ENCODE data around the gene CMSS1. TPM values are rescaled to one million over a fixed set of nuclear protein-coding genes. Genes with fewer than 3 reads are reported as not detected.

CMSS1 gene
- total RNA-seq, 4 donors from 2014 or later: 23.2 to 89.5 (median 67.6) TPM

GRCh38 chr3:99911433-99911832 is 93.8 kb downstream of the CMSS1 start:
- no peaks in the 10 kb centered on the region for H3K9me3 ChIP-seq
- H3K27ac ChIP-seq: peak overlapping the region; percentile 24 to 77 (median 47)
- DNase-seq (no peak), ATAC-seq (peak in 1 of 2 donors; percentile 9)
- H3K36me3 ChIP-seq: no peaks in the 10 kb centered on the region
- in situ Hi-C loops (cut with MboI; ENCODE audit: low sequenced_read_pairs in 4 of 4) (no loop called here), intact Hi-C loops (cut with DNase I; ENCODE audit: low total_unique reads) (no loop called here)
- H3K27me3 ChIP-seq: no peaks in the 10 kb centered on the region
- H3K4me1 ChIP-seq: peaks cover 28 to 44% of the 10 kb centered on the region in 2 donors
- no peak overlapping the region for H3K4me3 ChIP-seq
- TF ChIP-seq POLR2A (IDR thresholded peaks at IDR 0.05): no peak
- TF ChIP-seq CTCF (IDR thresholded peaks at IDR 0.05 in 4 of 5, conservative IDR thresholded peaks at IDR 0.05 in 1 of 5): no peak

- in situ Hi-C loops (cut with MboI; ENCODE audit: low sequenced_read_pairs in 4 of 4) (no loop called here), intact Hi-C loops (cut with DNase I; ENCODE audit: low total_unique reads) (loop anchor here (2.0 kb wide), 1 partner anchor 33 kb away; no protein-coding TSS in a partner anchor)
- no peak overlapping the region for H3K4me3 ChIP-seq
- TF ChIP-seq POLR2A (IDR thresholded peaks at IDR 0.05) (no peak), CTCF (IDR thresholded peaks at IDR 0.05 in 4 of 5, conservative IDR thresholded peaks at IDR 0.05 in 1 of 5) (no peak)
- H3K4me1 ChIP-seq: peaks cover 32 to 37% of the 10 kb centered on the region in 2 donors
- H3K36me3 ChIP-seq: no peaks in the 10 kb centered on the region
- no peaks in the 10 kb centered on the region for H3K9me3 ChIP-seq
- H3K27me3 ChIP-seq: no peaks in the 10 kb centered on the region
- no peak for DNase-seq
- ATAC-seq: no peak
- no peak overlapping the region for H3K27ac ChIP-seq
These were observed 98.3 kb downstream of the CMSS1 start for GRCh38 chr3:99915906-99916432.

DNA sequence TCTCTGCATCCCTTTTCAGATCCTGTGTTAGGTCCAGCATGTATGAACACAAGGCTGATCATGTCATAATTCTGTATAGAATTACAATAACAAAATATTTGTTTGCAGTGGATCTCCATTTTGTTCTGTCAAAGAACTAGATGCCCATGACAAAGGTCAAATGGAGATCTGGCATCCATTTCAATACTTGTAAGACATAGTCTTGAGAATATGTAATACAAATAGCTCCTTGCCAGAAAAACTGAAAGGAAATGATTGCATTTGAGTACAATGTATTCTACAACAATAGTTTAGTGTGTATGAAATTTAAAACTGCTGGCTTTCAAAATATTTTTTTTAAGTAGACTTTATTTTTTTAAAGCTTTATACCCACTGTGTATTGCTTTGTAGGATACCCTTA is 101.1 kb downstream of the CMSS1 start:
- intact Hi-C loops (cut with DNase I; ENCODE audit: low total_unique reads) (no loop called here), in situ Hi-C loops (cut with MboI; ENCODE audit: low sequenced_read_pairs in 4 of 4) (no loop called here)
- H3K4me3 ChIP-seq: no peak overlapping the region
- no peaks in the 10 kb centered on the region for H3K9me3 ChIP-seq
- H3K36me3 ChIP-seq: no peaks in the 10 kb centered on the region
- ATAC-seq (no peak), DNase-seq (no peak)
- no peaks in the 10 kb centered on the region for H3K27me3 ChIP-seq
- peaks cover 45 to 46% of the 10 kb centered on the region in 2 donors for H3K4me1 ChIP-seq
- no peak for TF ChIP-seq POLR2A (IDR thresholded peaks at IDR 0.05)
- TF ChIP-seq CTCF (IDR thresholded peaks at IDR 0.05 in 4 of 5, conservative IDR thresholded peaks at IDR 0.05 in 1 of 5): no peak
- peak overlapping the region; percentile 78 to 86 (median 82) for H3K27ac ChIP-seq

DNA sequence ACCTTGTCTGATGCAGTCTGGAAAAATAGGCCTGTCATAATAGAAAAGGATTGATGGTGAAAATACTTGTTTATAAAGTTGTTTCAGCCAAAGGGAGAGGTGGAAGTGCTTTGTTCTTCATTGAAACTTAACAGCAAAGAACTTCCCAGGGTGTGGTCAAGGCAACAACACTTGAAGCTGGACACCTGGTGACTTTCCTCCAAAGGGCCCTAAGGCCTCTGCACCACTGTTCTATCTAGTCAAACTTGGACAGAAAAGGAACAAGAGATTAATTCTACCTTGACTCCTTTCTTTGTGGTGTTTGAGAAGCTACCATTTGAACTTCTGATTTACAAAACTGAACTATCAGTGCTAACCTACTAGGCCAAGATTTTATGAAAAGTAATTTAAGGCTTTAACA is 102.0 kb downstream of the CMSS1 start:
- Histone ChIP-seq H3K9me3 (no peaks in the 10 kb centered on the region), H3K27me3 (no peaks in the 10 kb centered on the region), H3K36me3 (no peaks in the 10 kb centered on the region), H3K27ac (peak overlapping the region; percentile 78 to 86 (median 82)), H3K4me1 (peaks cover 45 to 49% of the 10 kb centered on the region in 2 donors), H3K4me3 (no peak overlapping the region)
- in situ Hi-C loops (cut with MboI; ENCODE audit: low sequenced_read_pairs in 4 of 4): no loop called here
- DNase-seq (no peak), ATAC-seq (no peak)
- intact Hi-C loops (cut with DNase I; ENCODE audit: low total_unique reads): no loop called here
- TF ChIP-seq POLR2A (IDR thresholded peaks at IDR 0.05) (no peak), CTCF (IDR thresholded peaks at IDR 0.05 in 4 of 5, conservative IDR thresholded peaks at IDR 0.05 in 1 of 5) (no peak)
